Measurements from ENCODE around the gene PAK3.

The PAK3 gene

GRCh38 chrX:111262086-111262485 lies 166.1 kb downstream of the PAK3 start:
- Histone ChIP-seq H3K4me3 (ENCODE audit: low read length) (no peak overlapping the region), H3K9ac (ENCODE audit: low read length) (no peak overlapping the region), H3K4me1 (ENCODE audit: control insufficient read depth, insufficient read depth, low read length) (no peaks in the 10 kb centered on the region), H3K36me3 (ENCODE audit: control insufficient read depth, insufficient read depth, low read length, severe bottlenecking) (no peaks in the 10 kb centered on the region), H3K9me3 (ENCODE audit: control insufficient read depth, low read length) (peaks cover 4% of the 10 kb centered on the region), H3K27me3 (replicated peaks; ENCODE audit: control insufficient read depth, insufficient read depth, low read length) (peaks cover 51% of the 10 kb centered on the region)
- DNase-seq (ENCODE audit: low read depth) = peak; percentile 24

DNA sequence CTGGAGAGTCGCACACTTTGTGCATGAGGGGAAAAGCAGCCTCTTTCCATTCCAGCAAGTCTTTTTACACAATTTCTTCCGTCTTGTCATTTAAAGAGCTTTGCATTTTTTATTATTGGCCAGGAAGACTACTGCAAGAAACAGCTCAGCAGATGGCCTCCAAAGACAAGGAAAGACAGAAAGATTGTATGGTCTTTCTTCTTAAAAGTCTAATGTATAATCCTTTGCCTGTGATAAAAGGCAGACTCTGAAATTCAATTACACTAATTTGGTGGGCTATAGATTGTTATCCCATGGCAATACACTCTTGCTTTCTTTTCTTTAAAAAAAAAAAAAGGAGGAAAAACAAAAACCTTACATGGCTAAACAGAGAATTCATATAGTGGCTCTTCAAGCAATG lies 168.4 kb downstream of the PAK3 start:
- Histone ChIP-seq H3K4me1 (ENCODE audit: control insufficient read depth, insufficient read depth, low read length) (no peaks in the 10 kb centered on the region), H3K36me3 (ENCODE audit: control insufficient read depth, insufficient read depth, low read length, severe bottlenecking) (no peaks in the 10 kb centered on the region), H3K27me3 (replicated peaks; ENCODE audit: control insufficient read depth, insufficient read depth, low read length) (peaks cover 62% of the 10 kb centered on the region), H3K4me3 (ENCODE audit: low read length) (no peak overlapping the region), H3K9me3 (ENCODE audit: control insufficient read depth, low read length) (peaks cover 4% of the 10 kb centered on the region), H3K9ac (ENCODE audit: low read length) (no peak overlapping the region)
- DNase-seq (ENCODE audit: low read depth) = no peak

DNA sequence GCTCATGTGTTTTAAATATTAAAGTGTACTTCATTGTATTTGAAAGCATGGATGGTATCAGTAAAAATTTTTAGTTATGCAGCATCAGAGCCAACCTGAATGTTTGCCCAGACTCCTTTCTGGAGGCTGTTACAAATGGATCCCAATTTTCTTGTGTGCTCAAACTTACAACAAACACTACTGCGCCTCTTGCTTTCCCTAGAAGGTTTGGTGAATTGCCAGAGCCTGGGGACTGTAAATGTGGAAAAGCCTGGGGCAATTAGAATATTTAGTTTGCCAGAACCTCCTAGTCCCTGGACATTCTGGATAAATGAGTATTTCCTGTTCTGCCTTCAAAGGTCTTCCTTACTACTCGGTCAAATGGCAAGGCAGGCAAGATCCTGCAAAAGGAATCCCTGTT lies 169.5 kb downstream of the PAK3 start:
- DNase-seq (ENCODE audit: low read depth) = no peak

DNA sequence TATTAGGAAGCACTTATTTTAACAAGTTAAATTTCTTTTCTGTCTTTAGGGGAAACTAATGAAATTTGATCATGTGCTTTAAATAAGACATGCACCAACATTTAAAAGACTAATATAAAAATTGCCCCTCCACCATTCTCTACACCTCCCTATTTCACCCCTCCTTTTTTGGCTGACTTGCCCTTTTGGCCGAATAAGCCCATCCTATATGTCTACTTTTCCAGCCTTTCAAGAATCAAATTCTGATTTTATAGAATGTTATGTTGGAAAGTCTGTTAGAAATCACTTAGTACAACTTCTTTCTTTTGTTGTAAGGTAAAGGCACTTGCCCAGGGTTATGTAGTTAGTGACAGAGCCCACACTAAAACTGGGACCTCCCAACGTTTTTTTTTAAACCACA lies 172.5 kb downstream of the PAK3 start:
- Histone ChIP-seq H3K9ac (ENCODE audit: low read length) (no peak overlapping the region), H3K4me1 (ENCODE audit: control insufficient read depth, insufficient read depth, low read length) (no peaks in the 10 kb centered on the region), H3K27me3 (replicated peaks; ENCODE audit: control insufficient read depth, insufficient read depth, low read length) (peaks cover 64% of the 10 kb centered on the region), H3K36me3 (ENCODE audit: control insufficient read depth, insufficient read depth, low read length, severe bottlenecking) (no peaks in the 10 kb centered on the region), H3K9me3 (ENCODE audit: control insufficient read depth, low read length) (no peaks in the 10 kb centered on the region), H3K4me3 (ENCODE audit: low read length) (no peak overlapping the region)
- no peak for DNase-seq (ENCODE audit: low read depth)

More for the DNA sequence above, 169.5 kb downstream of the PAK3 start:
- no peaks in the 10 kb centered on the region for H3K4me1 ChIP-seq (ENCODE audit: control insufficient read depth, insufficient read depth, low read length)
- H3K9me3 ChIP-seq (ENCODE audit: control insufficient read depth, low read length) = peaks cover under 1% of the 10 kb centered on the region
- peaks cover 66% of the 10 kb centered on the region for H3K27me3 ChIP-seq (replicated peaks; ENCODE audit: control insufficient read depth, insufficient read depth, low read length)
- H3K4me3 ChIP-seq (ENCODE audit: low read length) = no peak overlapping the region
- H3K9ac ChIP-seq (ENCODE audit: low read length) = no peak overlapping the region
- H3K36me3 ChIP-seq (ENCODE audit: control insufficient read depth, insufficient read depth, low read length, severe bottlenecking) = no peaks in the 10 kb centered on the region

DNA sequence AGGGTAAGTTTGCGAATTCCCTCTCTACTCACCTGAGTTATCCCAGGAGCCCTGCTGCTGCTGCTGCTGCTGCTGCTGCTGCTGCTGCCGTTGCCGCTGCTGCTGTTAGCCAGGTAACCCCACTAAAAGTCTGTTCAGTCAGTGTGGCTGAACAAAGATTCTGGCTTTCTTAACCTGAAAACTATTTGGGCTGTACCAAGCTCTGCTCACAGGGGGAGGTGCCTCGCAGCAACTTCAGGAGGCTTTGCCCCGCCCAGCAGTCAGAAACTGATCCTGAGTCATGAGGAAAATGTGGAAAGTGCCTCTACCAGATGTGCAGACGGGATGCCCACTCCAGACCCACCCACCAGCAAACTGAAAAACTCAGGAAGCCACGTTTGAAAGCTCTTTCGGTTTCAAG lies 174.3 kb downstream of the PAK3 start, which contains the start of gene CAPN6:
Gene CAPN6 (minus strand): TSS at position 145 of the 400 bp plus-strand sequence. CDS start 6,547 bp downstream, outside the sequence.
- Histone ChIP-seq H3K9me3 (ENCODE audit: control insufficient read depth, low read length) (no peaks in the 10 kb centered on the region), H3K4me3 (ENCODE audit: low read length) (no peak within 1 kb of the TSS), H3K9ac (ENCODE audit: low read length) (no peak within 1 kb of the TSS), H3K27me3 (replicated peaks; ENCODE audit: control insufficient read depth, insufficient read depth, low read length) (peaks cover 63% of the 10 kb centered on the region), H3K36me3 (ENCODE audit: control insufficient read depth, insufficient read depth, low read length, severe bottlenecking) (no peaks in the 10 kb centered on the region), H3K4me1 (ENCODE audit: control insufficient read depth, insufficient read depth, low read length) (no peaks in the 10 kb centered on the region)
- DNase-seq (ENCODE audit: low read depth) = peak; percentile 19
